ENCODE data around the gene RNF227.
"Not testable (repeated sequence)": the region's sequence is repeated elsewhere in the genome, so short reads cannot be mapped to it uniquely, and the experiment has no call there.

The RNF227 gene

GRCh38 chr17:7887482-7888183 is 28.5 kb downstream of the RNF227 start:
- peak; percentile 96 for DNase-seq

- DNase-seq = peak; percentile 88
These were observed 29.0 kb downstream of the RNF227 start for GRCh38 chr17:7887038-7887481.

- peak; percentile 74 for DNase-seq
These were observed 29.7 kb downstream of the RNF227 start for GRCh38 chr17:7886227-7887037.

- DNase-seq = peak; percentile 46
These were observed 30.5 kb downstream of the RNF227 start for GRCh38 chr17:7885367-7886226.

- no peak for DNase-seq
These were observed 31.3 kb downstream of the RNF227 start for GRCh38 chr17:7884581-7885366.

GRCh38 chr17:7883781-7884386 is 32.2 kb downstream of the RNF227 start:
- DNase-seq = peak; percentile 72

GRCh38 chr17:7882629-7883028 is 33.5 kb downstream of the RNF227 start:
- DNase-seq = peak; percentile 64

GRCh38 chr17:7882068-7882467 is 34.0 kb downstream of the RNF227 start:
- peak; percentile 67 for DNase-seq

GRCh38 chr17:7881276-7882054 is 34.6 kb downstream of the RNF227 start:
- DNase-seq = peak; percentile 96

- DNase-seq = peak; percentile 11
These were observed 35.8 kb downstream of the RNF227 start for GRCh38 chr17:7880076-7880868.

GRCh38 chr17:7878234-7878633 is 37.9 kb downstream of the RNF227 start:
- no peak for DNase-seq

- no peak for DNase-seq
These were observed 40.2 kb downstream of the RNF227 start for GRCh38 chr17:7875804-7876370.

- DNase-seq = no peak
These were observed 43.0 kb downstream of the RNF227 start for GRCh38 chr17:7873051-7873450.

GRCh38 chr17:7867881-7868329 is 48.2 kb downstream of the RNF227 start:
- DNase-seq = no peak

- no peak for DNase-seq
These were observed 51.0 kb downstream of the RNF227 start for GRCh38 chr17:7864995-7865650.

- not testable (repeated sequence) for DNase-seq
These were observed 51.7 kb downstream of the RNF227 start for GRCh38 chr17:7864384-7864783.

Measured in NCI-H1694 treated with DMSO at 0.1 percent for 48 hours (cell line).